ENCODE measurements around the gene TMX2.

DNA sequence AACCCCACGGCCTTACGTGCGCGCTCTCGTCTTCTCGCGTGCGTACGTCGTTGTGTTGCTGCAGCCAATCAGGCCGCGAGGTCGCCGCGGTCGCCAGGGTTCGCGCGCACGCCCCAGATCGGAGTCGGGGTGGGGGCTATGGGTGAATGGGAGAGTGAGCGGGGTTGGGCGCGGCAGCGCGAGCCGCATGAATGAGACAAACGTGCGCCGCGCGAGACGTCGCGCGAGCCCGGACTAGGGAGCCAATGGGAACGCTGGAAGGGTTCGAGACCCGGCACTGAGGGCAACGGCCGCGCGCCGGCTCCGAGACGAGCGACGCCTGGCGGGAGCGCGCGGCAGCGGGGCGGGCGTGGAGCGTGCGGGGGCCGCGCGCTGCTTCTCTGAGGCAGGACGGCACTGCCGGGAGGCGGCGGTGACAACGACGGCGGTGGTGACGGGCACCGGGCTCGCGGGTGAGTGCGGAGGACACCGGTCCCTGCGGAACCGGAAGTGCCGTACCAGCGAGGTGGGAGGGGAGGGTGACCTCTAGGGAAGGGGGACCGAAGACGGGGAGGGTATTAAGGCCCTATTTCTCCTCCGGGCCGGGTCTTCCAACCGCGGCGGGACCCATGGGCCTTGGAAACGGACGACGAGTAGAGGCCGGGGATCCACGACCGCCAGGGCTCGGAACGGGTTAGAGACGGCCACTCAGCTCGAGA lies 44.5 kb upstream of the TMX2 start, which contains the start of gene ZDHHC5:
- TF ChIP-seq, protein P1, sequence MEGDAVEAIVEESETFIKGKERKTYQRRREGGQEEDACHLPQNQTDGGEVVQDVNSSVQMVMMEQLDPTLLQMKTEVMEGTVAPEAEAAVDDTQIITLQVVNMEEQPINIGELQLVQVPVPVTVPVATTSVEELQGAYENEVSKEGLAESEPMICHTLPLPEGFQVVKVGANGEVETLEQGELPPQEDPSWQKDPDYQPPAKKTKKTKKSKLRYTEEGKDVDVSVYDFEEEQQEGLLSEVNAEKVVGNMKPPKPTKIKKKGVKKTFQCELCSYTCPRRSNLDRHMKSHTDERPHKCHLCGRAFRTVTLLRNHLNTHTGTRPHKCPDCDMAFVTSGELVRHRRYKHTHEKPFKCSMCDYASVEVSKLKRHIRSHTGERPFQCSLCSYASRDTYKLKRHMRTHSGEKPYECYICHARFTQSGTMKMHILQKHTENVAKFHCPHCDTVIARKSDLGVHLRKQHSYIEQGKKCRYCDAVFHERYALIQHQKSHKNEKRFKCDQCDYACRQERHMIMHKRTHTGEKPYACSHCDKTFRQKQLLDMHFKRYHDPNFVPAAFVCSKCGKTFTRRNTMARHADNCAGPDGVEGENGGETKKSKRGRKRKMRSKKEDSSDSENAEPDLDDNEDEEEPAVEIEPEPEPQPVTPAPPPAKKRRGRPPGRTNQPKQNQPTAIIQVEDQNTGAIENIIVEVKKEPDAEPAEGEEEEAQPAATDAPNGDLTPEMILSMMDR (IDR thresholded peaks at IDR 0.05; ENCODE audit: poor library complexity, severe bottlenecking) = peak; percentile 67
- TF ChIP-seq, protein P2, sequence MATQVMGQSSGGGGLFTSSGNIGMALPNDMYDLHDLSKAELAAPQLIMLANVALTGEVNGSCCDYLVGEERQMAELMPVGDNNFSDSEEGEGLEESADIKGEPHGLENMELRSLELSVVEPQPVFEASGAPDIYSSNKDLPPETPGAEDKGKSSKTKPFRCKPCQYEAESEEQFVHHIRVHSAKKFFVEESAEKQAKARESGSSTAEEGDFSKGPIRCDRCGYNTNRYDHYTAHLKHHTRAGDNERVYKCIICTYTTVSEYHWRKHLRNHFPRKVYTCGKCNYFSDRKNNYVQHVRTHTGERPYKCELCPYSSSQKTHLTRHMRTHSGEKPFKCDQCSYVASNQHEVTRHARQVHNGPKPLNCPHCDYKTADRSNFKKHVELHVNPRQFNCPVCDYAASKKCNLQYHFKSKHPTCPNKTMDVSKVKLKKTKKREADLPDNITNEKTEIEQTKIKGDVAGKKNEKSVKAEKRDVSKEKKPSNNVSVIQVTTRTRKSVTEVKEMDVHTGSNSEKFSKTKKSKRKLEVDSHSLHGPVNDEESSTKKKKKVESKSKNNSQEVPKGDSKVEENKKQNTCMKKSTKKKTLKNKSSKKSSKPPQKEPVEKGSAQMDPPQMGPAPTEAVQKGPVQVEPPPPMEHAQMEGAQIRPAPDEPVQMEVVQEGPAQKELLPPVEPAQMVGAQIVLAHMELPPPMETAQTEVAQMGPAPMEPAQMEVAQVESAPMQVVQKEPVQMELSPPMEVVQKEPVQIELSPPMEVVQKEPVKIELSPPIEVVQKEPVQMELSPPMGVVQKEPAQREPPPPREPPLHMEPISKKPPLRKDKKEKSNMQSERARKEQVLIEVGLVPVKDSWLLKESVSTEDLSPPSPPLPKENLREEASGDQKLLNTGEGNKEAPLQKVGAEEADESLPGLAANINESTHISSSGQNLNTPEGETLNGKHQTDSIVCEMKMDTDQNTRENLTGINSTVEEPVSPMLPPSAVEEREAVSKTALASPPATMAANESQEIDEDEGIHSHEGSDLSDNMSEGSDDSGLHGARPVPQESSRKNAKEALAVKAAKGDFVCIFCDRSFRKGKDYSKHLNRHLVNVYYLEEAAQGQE (IDR thresholded peaks at IDR 0.05; ENCODE audit: borderline replicate concordance) = peak; percentile 77
- peak; percentile 53 for TF ChIP-seq TAF1 (IDR thresholded peaks at IDR 0.05; ENCODE audit: low read depth)
- peak; percentile 91 for TF ChIP-seq POLR2AphosphoS5 (IDR thresholded peaks at IDR 0.05)
